C4-2B (cell line): ENCODE measurements around the gene SLCO2A1.

Source experiments
- H3K27ac ChIP-seq: fragments of 450-650 bp; 2 replicates; pipeline ENCODE4 v1.5.1; 2017
- ZFX ChIP-seq: fragments of 450-650 bp; IDR thresholded peaks from 2 replicates; pipeline ENCODE4 v1.6.1; 2017
- TF ChIP-seq, protein P1 (sequence below): fragments of 450-650 bp; conservative IDR thresholded peaks from 2 replicates; pipeline ENCODE4 v1.5.1; 2017; ENCODE audit warnings: mild to moderate bottlenecking

The SLCO2A1 gene

GRCh38 chr3:133984975-133985374 lies 44.8 kb downstream of the SLCO2A1 start:
- no peak for TF ChIP-seq ZFX
- TF ChIP-seq, protein P1, sequence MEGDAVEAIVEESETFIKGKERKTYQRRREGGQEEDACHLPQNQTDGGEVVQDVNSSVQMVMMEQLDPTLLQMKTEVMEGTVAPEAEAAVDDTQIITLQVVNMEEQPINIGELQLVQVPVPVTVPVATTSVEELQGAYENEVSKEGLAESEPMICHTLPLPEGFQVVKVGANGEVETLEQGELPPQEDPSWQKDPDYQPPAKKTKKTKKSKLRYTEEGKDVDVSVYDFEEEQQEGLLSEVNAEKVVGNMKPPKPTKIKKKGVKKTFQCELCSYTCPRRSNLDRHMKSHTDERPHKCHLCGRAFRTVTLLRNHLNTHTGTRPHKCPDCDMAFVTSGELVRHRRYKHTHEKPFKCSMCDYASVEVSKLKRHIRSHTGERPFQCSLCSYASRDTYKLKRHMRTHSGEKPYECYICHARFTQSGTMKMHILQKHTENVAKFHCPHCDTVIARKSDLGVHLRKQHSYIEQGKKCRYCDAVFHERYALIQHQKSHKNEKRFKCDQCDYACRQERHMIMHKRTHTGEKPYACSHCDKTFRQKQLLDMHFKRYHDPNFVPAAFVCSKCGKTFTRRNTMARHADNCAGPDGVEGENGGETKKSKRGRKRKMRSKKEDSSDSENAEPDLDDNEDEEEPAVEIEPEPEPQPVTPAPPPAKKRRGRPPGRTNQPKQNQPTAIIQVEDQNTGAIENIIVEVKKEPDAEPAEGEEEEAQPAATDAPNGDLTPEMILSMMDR, result no peak

DNA sequence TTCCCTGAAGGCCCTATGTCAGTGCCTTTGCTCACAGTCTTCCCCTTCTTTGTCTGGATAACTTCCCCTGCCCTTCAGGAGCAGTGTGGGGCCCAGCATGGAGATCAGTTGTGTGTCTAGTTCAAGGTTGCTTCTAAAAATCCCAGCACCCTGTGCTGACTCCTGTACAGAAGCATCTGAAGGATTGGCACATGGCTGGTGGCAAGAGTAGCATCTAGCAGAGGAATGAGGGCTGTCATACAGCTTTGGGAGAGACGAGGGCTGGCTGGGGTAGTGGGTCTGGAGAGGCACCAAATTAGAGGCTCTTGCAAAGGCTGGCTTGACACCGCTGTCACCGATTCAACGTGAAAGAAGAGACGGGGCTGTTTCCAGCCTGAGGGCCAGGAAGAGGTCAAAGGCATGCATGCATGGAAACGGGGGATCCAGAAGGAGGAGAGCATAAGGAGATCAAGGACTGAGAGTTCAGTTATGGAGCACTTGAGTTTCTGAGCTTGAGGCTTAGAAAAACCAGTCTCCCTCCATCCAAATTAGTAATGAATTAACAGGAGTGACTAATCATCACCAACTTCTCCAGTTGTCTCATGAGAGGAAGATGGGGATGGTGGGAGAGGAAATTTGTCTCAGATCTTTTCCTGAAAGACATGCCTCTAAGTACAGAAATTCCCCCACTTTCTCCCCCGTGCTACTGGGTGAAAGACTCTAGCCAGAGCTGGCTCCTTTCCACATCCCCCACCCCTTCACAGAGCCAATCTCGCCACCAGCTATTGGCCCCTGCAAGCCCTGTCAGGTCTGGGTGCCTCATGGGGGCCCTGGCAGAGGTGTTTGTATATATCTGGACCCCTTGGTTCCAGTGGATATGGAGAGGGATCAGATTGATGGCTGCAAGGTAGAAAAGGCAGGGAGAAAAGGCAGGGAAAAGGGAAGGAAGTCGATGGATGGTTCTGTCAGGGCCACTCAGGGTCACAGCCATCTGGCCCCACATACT lies 45.9 kb downstream of the SLCO2A1 start:
- TF ChIP-seq, protein P1, result no peak
- no peak for TF ChIP-seq ZFX
- H3K27ac ChIP-seq, result no peak overlapping the region

More at GRCh38 chr3:133984975-133985374, 44.8 kb downstream of the SLCO2A1 start:
- H3K27ac ChIP-seq, result no peak overlapping the region

GRCh38 chr3:133983126-133983525 lies 46.6 kb downstream of the SLCO2A1 start:
- TF ChIP-seq ZFX, result no peak
- TF ChIP-seq, protein P1, result no peak
- no peak overlapping the region for H3K27ac ChIP-seq

DNA sequence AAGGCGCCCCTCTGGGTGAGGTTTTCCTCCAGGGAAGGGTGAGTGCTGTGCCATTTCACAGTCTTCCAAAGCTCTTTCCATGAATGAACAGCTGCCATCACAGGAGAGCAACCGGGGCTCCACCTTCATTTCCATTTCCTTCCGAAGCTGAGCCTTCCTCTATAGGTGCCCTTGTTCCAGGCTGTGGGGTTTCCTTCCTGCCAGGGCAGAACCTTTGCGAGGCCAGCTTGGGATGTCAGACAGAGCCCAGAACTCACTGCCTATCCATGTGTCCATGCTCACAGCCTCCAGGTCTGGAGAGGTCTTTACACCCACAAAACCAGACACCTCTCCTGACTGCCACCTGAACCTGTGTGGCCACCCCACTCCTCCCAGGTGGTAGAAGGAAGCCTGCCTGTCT lies 49.2 kb downstream of the SLCO2A1 start:
- TF ChIP-seq ZFX, result no peak
- TF ChIP-seq, protein P1, result no peak
- no peak overlapping the region for H3K27ac ChIP-seq

DNA sequence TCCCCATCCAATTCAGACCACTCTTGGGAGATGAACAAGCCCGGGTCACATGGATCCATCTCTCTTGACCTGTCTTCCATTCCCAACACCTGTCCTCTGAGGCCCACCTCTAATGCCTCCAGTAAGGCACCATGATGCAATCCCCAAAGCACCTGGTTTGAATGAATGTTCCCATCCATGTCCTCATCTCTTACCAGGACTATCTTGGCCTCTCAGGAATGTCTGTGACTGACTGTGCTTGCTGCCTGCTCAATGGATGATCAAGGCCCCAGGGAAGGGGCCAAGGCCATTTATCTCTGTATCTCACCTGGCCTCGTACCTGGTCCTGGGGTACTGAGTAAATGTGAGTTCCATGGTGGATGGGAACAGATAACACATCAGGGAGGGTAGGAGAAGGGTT lies 49.7 kb downstream of the SLCO2A1 start:
- no peak for TF ChIP-seq ZFX
- TF ChIP-seq, protein P1, result no peak
- no peak overlapping the region for H3K27ac ChIP-seq

- TF ChIP-seq ZFX, result no peak
- TF ChIP-seq, protein P1, result no peak
- H3K27ac ChIP-seq, result no peak overlapping the region
Measured at GRCh38 chr3:133979553-133979952, 50.2 kb downstream of the SLCO2A1 start.

GRCh38 chr3:133977568-133977967 lies 52.2 kb downstream of the SLCO2A1 start:
- no peak overlapping the region for H3K27ac ChIP-seq
- TF ChIP-seq, protein P1, result no peak
- TF ChIP-seq ZFX, result no peak
